DOHH2 (cell line): ENCODE data around the gene XNDC1N.
"Not testable (repeated sequence)": the region's sequence is repeated elsewhere in the genome, so short reads cannot be mapped to it uniquely, and the experiment has no call there.

Experiments
- H3F3A ChIP-seq: fragments of 200-600 bp; sonication (generic), shearing (Covaris generic); 2 replicates; pipeline ENCODE4 v1.6.0; 2016; ENCODE audit warnings: antibody characterized with exemption, mild to moderate bottlenecking; ENCODE audit not compliant: control insufficient read depth, insufficient read depth
- H3K27ac ChIP-seq: fragments of 200-600 bp; sonication (generic); 2 replicates; pipeline ENCODE4 v1.5.1; 2014; ENCODE audit warnings: low read depth, mild to moderate bottlenecking, low read length, moderate library complexity
- H3K27me3 ChIP-seq: fragments of 200-600 bp; sonication (generic); 2 replicates; pipeline ENCODE4 v1.6.1; 2014; ENCODE audit warnings: mild to moderate bottlenecking, low read length, mixed read lengths; ENCODE audit not compliant: control insufficient read depth
- H3K36me3 ChIP-seq: fragments of 200-600 bp; sonication (generic); 2 replicates; pipeline ENCODE4 v1.6.1; 2014; ENCODE audit warnings: mild to moderate bottlenecking, low read length, moderate library complexity, mixed read lengths; ENCODE audit not compliant: control insufficient read depth
- H3K4me1 ChIP-seq: fragments of 200-600 bp; sonication (generic); 2 replicates; pipeline ENCODE4 v1.6.1; 2014; ENCODE audit warnings: mild to moderate bottlenecking, low read length, mixed read lengths; ENCODE audit not compliant: control insufficient read depth
- H3K4me2 ChIP-seq: fragments of 200-600 bp; sonication (generic); 2 replicates; pipeline ENCODE4 v1.6.0; 2014; ENCODE audit warnings: mild to moderate bottlenecking, low read length, moderate library complexity
- H3K4me3 ChIP-seq: fragments of 200-600 bp; sonication (generic); 2 replicates; pipeline ENCODE4 v1.5.1; 2014; ENCODE audit warnings: mild to moderate bottlenecking, low read length, mixed read lengths
- H3K79me2 ChIP-seq: fragments of 200-600 bp; sonication (generic); 2 replicates; pipeline ENCODE4 v1.6.1; 2014; ENCODE audit warnings: mild to moderate bottlenecking, low read length, mixed read lengths; ENCODE audit not compliant: control insufficient read depth
- H3K9me2 ChIP-seq: fragments of 200-600 bp; sonication (generic); replicated peaks from 2 replicates; pipeline ENCODE4 v1.6.1; 2014; ENCODE audit warnings: mild to moderate bottlenecking, low read length, mixed read lengths; ENCODE audit not compliant: control insufficient read depth
- H3K9me3 ChIP-seq: fragments of 200-600 bp; sonication (generic); 2 replicates; pipeline ENCODE4 v1.6.1; 2014; ENCODE audit warnings: antibody characterized with exemption, low read length, mixed read lengths; ENCODE audit not compliant: control insufficient read depth, insufficient read depth
- H4K20me1 ChIP-seq: fragments of 200-600 bp; sonication (generic); 2 replicates; pipeline ENCODE4 v1.6.0; 2014; ENCODE audit warnings: low read depth, mild to moderate bottlenecking, antibody characterized with exemption, low read length, moderate library complexity; ENCODE audit not compliant: control insufficient read depth, insufficient read depth
- EZH2phosphoT487 ChIP-seq: fragments of 200-600 bp; sonication (generic); IDR thresholded peaks from 2 replicates; pipeline ENCODE4 v1.6.1; 2017; ENCODE audit warnings: borderline replicate concordance, mild to moderate bottlenecking, antibody characterized with exemption, low read length, moderate library complexity, mixed read lengths
- TF ChIP-seq, protein P1 (sequence below): fragments of 200-600 bp; sonication (generic); IDR thresholded peaks from one replicate; pipeline ENCODE4 v1.5.1; 2014; ENCODE audit warnings: antibody characterized with exemption, mild to moderate bottlenecking, low read depth, low read length; ENCODE audit not compliant: poor library complexity, severe bottlenecking

The XNDC1N gene

DNA sequence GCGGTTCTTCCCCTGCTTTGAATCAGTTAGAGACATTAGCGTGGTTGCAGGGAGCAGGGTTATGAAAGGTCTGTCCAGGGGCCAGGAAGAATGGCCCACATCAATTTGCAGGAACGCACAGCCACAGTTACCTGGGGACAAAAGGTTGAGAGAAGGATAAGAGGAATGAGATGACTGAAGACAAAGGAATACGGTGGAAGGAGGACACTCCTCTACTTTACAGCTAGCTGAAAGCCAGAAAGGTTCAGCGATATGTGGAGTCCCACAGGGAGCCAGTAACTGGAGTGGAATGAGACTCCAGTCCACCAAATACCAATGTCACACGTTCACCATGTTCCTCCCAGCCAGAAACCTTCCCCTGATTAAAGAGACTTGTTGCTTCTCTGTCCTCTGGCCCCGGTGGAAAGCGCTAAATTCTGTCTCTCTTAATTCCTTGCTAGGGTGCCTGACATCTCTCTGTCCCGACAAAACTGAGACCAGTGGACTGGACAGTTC lies 10.7 kb downstream of the XNDC1N start:
- no peak overlapping the region for H3K4me3 ChIP-seq
- H3K4me1 ChIP-seq, result no peaks in the 10 kb centered on the region
- peaks cover 48% of the 10 kb centered on the region for H3K36me3 ChIP-seq
- no peak overlapping the region for H3K4me2 ChIP-seq
- no peaks in the 10 kb centered on the region for H3K79me2 ChIP-seq
- H3F3A ChIP-seq, result no peaks in the 10 kb centered on the region
- no peaks in the 10 kb centered on the region for H3K9me3 ChIP-seq
- no peaks in the 10 kb centered on the region for H3K9me2 ChIP-seq
- H4K20me1 ChIP-seq, result no peaks in the 10 kb centered on the region
- H3K27me3 ChIP-seq, result no peaks in the 10 kb centered on the region
- no peak for TF ChIP-seq EZH2phosphoT487
- no peak overlapping the region for H3K27ac ChIP-seq

DNA sequence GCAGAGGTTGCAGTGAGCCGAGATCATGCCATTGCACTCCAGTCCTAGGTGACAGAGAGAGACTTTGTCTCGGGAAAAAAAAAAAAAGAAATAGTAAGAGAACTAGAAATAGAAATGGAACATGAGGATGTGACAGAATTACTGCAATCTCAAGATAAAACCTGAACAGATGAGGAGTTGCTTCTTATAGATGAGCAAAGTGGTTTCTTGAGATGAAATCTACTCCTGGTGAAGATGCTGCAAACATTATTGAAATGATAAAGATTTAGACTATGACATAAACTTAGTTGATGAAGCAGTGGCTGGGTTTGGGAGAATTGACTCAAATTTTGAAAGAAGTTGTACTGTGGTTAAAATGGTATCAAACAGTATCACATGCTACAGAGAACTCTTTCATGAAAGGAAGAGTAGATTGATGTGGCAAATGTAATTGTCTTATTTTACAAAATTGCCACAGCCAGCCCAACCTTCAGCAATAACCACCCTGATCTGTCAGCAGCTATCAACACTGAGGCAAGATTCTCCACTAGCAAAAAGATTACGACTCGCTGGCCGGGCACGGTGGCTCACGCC lies 13.7 kb downstream of the XNDC1N start:
- Histone ChIP-seq H3K9me2 (no peaks in the 10 kb centered on the region), H3K9me3 (no peaks in the 10 kb centered on the region), H3K4me2 (no peak overlapping the region), H3K27me3 (no peaks in the 10 kb centered on the region), H3K4me1 (no peaks in the 10 kb centered on the region), H3K36me3 (peaks cover 43% of the 10 kb centered on the region), H3K79me2 (no peaks in the 10 kb centered on the region), H3F3A (no peaks in the 10 kb centered on the region), H3K4me3 (no peak overlapping the region), H4K20me1 (no peaks in the 10 kb centered on the region), H3K27ac (no peak overlapping the region)
- TF ChIP-seq, protein P1, sequence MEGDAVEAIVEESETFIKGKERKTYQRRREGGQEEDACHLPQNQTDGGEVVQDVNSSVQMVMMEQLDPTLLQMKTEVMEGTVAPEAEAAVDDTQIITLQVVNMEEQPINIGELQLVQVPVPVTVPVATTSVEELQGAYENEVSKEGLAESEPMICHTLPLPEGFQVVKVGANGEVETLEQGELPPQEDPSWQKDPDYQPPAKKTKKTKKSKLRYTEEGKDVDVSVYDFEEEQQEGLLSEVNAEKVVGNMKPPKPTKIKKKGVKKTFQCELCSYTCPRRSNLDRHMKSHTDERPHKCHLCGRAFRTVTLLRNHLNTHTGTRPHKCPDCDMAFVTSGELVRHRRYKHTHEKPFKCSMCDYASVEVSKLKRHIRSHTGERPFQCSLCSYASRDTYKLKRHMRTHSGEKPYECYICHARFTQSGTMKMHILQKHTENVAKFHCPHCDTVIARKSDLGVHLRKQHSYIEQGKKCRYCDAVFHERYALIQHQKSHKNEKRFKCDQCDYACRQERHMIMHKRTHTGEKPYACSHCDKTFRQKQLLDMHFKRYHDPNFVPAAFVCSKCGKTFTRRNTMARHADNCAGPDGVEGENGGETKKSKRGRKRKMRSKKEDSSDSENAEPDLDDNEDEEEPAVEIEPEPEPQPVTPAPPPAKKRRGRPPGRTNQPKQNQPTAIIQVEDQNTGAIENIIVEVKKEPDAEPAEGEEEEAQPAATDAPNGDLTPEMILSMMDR, result no peak
- no peak for TF ChIP-seq EZH2phosphoT487

DNA sequence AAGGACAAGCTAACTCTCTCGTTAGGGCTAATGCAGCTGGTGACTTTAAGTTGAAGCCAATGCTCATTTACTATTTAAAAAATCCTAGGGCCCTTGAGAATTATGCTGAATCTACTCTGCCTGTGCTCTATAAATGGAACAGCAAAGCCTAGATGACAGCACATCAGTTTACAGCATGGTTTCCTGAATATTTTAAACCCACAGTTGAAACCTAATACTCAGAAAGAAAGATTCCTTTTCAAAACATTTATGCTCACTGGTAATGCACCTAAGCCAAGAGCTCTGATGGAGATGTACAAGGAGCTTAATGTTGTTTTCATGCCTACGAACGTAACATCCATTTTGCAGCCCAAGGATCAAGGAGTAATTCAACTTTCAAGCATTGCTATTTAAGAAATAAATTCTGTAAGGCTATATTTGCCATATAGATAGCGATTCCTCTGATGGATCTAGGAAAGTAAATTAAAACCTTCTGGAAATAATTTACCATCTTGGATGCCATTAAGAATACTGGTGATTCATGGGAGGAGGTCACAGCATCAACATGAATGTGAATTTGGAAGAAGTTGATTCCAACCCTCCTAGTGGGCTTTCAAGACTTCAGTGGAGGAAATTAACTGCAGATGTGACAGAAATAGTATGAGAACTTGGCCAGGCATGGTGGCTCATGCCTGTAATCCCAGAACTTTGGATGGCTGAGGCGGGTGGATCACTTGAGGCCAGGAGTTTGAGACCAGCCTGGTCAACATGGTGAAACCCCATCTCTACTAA lies 14.5 kb downstream of the XNDC1N start:
- Histone ChIP-seq H3K27ac (no peak overlapping the region), H3K4me2 (no peak overlapping the region), H3K4me3 (no peak overlapping the region), H3K36me3 (peaks cover 41% of the 10 kb centered on the region), H3F3A (no peaks in the 10 kb centered on the region), H3K9me2 (no peaks in the 10 kb centered on the region), H3K27me3 (no peaks in the 10 kb centered on the region), H3K9me3 (no peaks in the 10 kb centered on the region), H4K20me1 (no peaks in the 10 kb centered on the region), H3K79me2 (no peaks in the 10 kb centered on the region), H3K4me1 (no peaks in the 10 kb centered on the region)
- TF ChIP-seq, protein P1, result no peak
- TF ChIP-seq EZH2phosphoT487, result no peak

DNA sequence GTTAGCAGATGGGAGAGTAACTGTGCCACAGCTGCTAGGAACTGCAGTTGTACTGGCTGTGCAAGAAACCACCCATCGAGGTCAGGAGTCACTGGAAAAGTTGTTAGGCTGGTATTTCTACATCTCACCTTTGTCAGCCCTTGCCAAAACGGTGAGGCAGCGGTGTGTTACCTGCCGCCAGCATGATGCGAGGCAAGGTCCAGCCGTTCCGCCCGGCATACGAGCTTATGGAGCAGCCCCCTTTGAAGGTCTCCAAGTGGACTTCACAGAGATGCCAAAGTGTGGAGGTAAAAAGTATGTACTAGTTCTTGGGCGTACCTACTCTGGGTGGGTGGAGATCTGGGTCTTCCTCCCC lies 16.4 kb downstream of the XNDC1N start:
- not testable (repeated sequence) for H3K9me3 ChIP-seq, H3K79me2 ChIP-seq, H4K20me1 ChIP-seq, H3K9me2 ChIP-seq, H3K4me3 ChIP-seq, H3K27ac ChIP-seq, H3F3A ChIP-seq, H3K4me1 ChIP-seq, H3K27me3 ChIP-seq, H3K4me2 ChIP-seq
- H3K36me3 ChIP-seq, result peaks cover 32% of the 10 kb centered on the region

DNA sequence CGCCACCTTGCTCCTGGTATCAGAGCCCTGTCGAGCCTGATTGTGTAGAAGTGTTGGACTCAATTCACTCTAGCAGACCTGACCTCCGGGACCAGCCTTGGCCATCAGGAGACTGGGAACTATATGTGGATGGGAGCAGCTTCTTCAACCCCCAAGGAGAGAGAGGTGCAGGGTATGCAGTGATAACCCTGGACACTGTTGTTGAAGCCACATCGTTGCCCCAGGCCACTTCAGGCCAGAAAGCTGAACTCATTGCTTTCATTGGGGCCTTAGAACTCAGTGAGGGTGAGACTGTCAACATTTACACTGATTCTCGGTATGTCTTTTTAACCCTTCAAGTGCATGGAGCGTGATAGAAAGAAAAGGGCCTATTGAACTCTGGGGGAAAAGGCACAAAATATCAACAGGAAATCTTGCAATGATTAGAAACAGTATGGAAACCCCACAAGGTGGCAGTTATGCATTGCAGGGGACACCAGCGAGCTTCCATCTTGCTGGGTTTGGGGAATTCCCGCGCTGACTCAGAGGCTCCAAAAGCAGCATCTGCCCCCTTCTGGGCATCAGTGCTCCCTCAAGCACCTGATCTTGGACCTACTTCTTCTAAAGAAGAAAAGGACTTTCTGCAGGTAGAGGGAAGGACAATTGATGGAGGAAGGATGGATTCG lies 16.9 kb downstream of the XNDC1N start:
- H3K36me3 ChIP-seq, result peaks cover 30% of the 10 kb centered on the region
- H3F3A ChIP-seq, H3K79me2 ChIP-seq, H3K4me1 ChIP-seq, H3K4me2 ChIP-seq, H3K27me3 ChIP-seq, H3K4me3 ChIP-seq, H3K9me2 ChIP-seq, H3K9me3 ChIP-seq, H4K20me1 ChIP-seq, H3K27ac ChIP-seq: not testable (repeated sequence)

DNA sequence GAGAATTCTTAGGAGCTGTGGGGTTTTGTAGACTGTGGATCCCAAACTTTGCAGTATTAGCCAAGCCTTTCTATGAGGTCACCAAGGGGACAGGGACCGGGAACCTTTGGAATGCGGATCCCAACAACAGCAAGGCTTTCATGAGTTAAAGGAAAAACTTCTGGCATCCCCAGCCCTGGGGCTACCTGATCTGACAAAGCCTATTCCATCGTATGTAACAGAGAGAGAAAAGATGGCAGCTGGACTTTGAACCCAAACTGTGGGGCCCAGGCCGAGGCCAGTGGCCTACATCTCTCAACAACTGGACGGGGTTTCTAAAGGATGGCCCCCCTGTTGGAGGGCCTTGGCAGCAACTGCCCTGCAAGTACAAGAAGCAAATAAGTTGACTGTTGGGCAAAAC lies 17.6 kb downstream of the XNDC1N start:
- not testable (repeated sequence) for H3K9me2 ChIP-seq, H3F3A ChIP-seq, H3K27me3 ChIP-seq, H3K27ac ChIP-seq, H3K4me2 ChIP-seq, H4K20me1 ChIP-seq, H3K79me2 ChIP-seq, H3K4me3 ChIP-seq, H3K4me1 ChIP-seq, H3K9me3 ChIP-seq
- peaks cover 27% of the 10 kb centered on the region for H3K36me3 ChIP-seq
